HPDE6-E6E7 (cell line): ENCODE results near the gene B3GAT1.
"Not testable (repeated sequence)": the region's sequence is repeated elsewhere in the genome, so short reads cannot be mapped to it uniquely, and the experiment has no call there.

Experiments
- DNase-seq: peaks from one replicate; pipeline ENCODE4 v3.0.0; 2011; ENCODE audit warnings: missing footprints; ENCODE audit errors: extremely low spot score

B3GAT1 gene

DNA sequence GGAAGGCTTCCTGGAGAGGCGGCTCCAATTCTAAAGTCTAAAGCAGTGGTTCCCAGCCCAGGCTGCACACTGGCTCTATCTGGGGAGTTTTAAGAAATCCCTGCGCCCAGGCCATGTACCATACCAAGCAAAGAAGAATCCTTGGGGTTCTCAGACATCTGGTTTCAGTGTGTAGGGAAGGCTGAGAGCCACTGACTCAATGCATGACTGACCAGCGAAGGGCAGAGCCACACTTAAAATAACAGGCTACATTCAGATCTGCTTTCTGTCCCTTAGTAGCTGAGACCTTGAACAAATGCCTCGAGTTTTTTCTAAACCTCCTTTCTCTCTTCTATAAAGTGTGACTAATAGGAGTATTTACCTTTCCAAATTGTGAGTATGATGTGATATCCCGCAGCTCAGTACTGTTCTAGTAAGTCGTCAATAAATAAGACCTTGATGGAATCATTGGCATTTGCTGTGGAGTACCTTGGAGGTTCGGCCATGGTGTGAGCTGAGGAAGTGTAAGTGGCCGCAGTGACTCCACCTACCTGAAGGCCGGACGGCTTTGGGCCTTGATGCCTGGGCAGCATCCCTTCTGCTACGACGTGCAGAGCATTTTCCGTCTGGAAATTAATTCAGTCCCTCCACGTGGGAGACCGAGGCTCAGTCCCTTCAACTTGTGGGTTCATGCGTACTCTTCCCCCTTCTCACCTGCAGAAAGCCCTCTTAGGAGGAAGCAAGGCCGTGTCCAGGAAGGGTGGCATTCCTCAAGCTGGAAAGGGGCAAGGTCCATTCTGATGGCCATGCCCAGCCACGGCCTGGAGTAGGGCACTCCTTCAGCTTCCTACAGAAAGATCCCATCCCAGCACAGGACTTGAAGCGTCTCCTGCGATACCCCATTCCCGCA lies 55.1 kb downstream of the B3GAT1 start:
- DNase-seq, result no peak

DNA sequence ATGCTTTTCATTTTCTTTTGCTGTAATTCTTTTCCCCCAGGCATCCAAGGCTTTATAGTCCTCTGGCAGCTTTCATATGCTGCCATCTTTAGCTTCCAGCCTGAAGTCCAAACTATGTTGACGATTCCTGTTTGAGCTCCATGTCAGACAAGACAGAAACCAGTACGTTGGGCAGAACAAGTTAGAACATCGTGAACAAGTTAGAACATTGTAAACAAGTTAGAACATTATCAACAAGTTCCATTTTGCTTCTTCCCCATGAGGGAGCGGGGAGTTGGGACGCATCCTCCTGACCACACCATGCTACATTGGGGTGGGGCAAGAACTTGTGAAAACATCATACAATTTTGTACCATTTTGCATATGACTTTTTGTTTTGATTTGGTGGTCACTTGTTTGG lies 56.4 kb downstream of the B3GAT1 start:
- no peak for DNase-seq

DNA sequence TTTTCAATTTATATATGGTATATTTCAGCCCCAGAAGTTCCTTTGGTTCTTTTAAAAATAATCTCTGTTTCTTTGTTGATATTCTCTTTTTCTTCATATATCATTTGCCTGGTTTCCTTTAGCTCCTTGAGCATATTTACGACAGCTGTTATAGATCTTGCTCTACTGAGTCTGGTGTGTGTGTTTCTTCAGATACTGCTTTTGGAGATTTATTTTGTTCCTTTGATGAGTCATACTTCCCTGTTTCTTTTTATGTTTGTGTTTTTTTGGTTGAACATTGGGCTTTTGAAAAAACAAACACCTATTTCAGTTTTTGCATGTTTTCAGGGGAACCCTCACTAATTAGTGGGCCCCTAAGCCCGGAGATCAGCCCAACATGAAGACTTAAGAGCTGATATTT lies 56.9 kb downstream of the B3GAT1 start:
- DNase-seq, result no peak

DNA sequence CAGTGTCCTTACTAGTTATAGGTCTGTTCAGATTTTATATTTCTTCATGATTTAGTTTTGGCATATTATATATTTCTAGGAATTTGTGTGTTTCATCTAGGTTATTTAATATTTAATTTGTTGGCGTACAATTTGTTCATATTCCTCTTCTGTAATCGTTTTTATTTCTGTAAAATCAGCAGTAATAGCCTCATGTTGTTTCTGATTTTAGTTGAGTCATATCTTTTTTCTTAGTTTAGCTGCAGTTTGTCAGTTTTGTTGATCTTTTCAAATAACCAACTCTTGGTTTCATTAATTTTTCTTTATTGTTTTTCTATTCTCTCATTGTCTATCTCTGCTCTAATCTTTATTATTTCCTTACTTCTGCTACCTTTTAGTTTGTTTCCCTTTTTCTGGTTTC lies 59.9 kb downstream of the B3GAT1 start:
- no peak for DNase-seq

DNA sequence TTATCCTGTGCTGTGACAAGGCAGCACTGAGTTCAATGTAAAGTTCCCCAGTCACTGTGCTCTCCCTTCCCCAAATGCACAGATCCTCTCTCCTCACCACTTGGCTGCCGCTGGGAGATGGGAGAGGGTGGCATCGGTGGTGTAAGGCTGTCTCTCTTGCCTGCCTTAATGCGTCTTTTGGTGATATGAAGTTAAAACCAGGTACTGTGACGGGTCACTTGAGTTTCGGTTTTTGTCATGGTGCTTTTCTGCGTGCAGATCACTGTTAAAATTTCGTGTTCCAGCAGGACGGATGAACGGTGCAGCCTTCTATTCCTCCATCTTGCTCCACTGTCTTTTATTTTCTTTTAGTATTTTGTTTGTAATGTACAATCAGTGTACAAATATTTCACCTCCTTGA lies 61.7 kb downstream of the B3GAT1 start:
- DNase-seq, result no peak

DNA sequence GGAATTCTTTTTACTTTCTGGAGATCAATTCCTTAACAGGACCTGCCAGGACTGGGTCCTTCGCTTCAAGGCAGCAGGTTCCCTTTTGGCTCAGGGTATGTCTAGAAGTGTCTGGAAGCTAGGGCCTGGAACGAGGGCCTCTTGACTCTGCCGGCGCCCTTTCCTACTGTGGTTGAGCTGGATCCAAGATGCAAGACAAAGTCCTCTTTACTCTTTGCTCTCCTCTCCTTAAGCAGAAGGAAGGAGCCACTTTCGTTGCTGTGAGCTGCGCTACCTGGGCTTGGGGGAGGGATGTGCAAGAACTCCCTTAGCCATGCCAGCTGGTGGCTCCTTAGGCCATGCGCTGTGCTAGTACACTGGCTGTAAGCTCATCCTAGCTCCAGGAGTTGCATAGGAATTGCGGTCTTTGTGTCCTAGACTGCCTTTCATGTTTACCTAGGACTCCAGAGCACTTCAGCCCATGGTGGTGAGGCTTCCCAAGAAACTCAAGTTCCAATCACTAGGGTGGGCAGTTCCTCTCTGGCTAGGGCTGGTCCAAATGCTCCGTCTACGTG lies 62.2 kb downstream of the B3GAT1 start:
- DNase-seq, result no peak

DNA sequence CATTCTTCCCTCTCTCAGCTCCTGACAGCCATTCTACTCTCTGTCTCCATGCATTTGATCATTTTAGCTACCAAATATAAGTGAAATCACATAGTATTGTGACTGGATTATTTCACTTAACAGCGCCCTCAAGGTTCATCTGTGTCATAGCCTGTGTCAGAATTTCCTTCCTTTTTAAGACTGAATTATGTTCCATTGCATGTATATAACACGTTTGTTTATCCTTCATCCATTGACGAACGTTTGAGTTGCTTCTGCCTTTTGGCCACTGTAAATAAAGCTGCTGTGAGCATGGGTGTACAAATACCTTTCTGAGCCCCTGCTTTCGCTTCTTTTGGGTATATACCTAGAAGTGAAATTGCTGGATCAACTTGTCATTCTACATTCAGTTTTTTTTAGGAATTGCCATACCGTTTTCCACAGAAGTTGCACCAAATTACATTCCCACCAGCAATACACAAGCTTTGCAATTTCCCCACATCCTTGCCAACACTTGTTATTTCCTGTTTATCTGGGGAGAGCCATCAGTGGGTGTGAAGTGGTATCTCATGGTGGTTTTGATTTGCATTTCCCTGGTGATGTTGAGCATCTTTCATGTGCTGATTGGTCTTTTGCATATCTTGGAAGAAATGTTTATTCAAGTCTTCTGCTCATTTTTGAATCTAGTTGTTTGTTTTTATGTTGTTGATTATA lies 62.8 kb downstream of the B3GAT1 start:
- DNase-seq, result no peak

DNA sequence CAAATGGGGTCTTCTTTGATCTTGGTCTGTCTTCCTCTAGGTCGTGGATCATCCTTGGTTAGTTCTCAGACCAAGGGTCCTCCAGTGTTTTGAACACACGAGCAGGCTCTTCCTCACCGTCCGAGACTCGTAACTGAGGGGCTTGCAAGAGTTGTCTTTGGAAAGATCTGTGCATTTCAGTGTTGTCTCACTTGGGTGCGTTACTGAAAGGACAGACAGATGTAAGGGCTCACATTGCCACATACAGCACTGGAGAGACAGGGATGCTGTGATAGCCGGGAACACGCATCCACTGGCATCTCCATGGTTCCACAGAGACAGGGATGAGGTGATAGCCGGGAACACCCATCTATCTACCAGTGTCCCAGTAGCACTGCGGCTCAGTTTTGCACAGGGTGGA lies 64.6 kb downstream of the B3GAT1 start:
- DNase-seq, result no peak

DNA sequence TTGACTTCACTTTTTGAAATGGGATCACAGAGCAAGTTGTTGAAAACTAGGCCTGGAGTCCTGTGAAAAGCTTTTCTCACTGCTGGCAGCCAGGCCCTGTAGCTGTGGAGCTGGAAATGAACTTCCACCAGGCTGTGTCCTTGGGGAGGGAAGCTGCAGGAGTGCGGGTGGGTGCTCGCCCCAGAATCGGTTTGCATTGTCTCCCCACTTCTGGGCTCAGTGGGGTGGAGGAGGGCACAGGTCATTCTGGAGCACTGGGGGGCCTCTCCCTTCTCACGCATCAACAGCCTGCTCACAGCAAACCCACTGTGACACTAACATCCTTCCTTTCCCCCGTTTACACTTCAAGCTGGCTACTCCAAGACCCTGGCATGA lies 65.1 kb downstream of the B3GAT1 start:
- no peak for DNase-seq

DNA sequence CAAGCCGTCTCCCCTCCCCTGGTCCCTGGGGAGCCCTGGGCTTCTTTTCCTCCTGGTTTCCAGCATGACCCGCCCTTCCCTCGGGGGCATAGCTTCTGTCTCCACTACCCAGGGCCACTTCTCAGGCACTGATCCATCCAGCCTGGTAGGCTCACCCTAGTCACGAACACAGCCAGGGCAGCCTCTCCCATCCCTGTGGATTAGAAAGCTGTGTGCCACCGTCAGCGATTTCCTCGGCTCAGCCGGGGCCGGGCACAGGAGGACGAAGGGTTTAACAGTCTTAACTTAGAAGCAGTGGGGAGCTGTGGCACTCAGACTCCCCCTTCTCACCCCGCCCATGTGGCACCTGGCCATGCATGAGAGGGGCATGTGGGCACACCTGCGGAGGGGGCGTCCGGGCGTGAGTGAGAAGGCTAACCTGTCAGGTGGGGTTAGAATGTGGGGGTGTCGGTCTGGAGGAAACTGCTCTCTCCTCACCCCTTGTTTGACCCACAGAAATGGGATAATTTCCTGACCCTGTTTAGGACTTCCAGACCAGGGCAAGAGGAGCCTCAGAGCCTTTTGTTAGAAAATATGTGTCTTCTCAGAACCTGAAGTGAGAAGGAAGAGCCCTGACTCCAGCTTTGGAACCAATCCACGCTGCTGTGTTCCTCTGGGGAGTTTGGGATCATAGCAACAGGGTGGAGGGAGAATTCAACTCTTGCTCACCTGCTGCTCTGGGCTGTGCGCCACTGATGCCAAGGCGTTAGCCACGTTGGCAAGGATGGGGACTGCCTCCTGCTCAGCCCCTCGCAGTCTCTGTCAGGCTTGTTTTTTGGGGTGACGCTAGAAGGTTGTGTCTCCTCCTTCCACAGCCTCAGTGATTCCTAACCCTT lies 65.7 kb downstream of the B3GAT1 start:
- no peak for DNase-seq

DNA sequence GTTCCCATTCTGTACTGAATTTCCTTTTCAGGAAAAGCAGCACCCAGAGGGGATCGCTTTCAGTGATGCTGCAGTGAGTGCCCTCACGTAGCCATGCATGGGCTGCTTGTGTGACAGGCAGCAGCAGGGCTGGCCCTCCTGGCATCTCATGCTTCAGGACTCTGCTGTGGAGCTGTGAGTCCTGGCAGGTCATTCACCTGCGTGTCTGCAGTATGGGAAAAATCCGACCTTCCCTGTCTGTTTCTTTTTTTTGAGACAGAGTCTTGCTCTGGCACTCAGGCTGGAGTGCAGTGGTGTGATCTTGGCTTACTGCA lies 66.8 kb downstream of the B3GAT1 start:
- no peak for DNase-seq

DNA sequence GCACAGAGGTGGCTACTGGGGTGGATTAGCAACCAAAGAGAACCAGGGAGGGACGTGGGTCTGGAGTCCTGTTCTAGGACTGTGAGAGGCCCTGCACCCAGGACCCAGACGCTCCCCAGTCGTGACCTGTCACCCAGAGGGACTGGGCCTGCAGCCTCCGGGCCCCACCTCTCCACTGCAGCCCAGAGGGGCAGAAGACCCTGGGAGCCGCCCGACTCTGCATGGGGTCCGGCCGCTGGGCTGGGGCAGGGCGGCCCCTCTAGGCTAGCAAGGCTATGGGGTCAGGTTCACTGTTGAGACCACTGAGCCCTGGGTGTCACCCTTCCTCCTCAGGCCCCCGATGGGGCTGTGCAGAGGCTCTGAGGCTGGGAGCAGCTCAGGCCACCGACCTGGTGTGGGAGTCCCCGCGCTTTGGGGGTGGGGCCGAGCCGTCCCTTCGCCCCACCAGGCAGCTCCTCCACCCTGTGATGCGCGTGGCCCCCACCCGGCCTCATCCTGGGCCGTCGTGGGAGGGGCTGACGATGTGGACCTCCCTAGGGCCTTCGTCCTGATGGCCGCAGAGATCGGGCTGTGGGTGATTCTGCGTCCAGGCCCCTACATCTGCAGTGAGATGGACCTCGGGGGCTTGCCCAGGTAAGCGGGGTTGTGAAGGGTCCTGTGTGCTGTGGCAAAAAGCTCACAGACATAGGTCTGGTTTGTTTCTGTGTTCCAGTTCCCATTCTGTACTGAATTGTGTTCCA lies 67.4 kb downstream of the B3GAT1 start:
- not testable (repeated sequence) for DNase-seq

DNA sequence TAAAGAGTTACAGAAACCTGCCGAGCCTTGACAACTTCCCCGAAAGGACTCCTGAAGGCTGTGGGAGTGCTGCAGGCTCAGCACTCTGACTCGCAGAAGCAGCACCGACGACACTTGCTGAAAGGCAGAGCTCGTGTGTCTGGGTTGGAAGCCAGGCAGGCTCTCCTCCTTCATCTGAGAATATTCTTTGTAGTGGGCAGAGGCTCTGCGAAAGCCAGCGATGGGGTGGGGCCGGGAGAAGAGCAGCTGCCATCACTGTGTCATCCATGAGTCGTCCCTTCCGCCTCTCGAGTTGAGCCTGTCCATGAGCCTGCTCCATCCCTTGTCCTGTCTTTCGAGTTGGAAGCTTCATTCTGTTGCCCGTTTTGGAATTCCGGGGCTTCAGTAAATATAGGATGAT lies 68.4 kb downstream of the B3GAT1 start:
- no peak for DNase-seq

DNA sequence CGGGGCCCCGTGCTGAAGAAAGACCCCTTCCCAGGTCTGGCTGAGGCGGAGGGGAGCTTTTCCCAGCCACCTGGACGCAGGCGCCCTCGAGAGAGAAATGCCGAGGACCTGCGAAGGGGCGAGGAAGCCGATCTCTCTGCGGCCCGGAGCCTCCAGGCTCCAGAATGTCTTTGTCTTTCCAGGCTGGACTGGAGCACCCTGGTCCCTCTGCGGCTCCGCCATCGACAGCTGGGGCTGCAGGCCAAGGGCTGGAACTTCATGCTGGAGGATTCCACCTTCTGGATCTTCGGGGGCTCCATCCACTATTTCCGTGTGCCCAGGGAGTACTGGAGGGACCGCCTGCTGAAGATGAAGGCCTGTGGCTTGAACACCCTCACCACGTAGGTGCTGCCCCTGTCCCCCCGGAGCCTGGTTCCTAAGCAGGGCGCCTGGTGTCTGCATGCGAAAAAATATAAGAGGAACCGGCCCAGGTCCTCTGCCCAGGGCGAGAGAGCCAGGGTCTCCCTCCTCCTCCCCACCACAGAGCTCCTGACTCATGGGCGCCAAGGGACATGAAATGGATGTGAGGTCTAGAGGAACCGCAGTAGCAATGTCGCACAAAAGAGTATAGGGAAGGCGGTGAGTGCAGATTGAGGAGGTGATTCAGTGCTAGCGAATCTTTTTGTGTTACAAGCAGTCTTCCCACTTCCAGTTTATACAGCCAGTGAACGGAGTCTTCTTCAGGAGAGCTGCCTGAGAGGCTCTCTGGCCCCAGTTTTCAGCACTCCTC lies 69.3 kb downstream of the B3GAT1 start:
- DNase-seq, result no peak

DNA sequence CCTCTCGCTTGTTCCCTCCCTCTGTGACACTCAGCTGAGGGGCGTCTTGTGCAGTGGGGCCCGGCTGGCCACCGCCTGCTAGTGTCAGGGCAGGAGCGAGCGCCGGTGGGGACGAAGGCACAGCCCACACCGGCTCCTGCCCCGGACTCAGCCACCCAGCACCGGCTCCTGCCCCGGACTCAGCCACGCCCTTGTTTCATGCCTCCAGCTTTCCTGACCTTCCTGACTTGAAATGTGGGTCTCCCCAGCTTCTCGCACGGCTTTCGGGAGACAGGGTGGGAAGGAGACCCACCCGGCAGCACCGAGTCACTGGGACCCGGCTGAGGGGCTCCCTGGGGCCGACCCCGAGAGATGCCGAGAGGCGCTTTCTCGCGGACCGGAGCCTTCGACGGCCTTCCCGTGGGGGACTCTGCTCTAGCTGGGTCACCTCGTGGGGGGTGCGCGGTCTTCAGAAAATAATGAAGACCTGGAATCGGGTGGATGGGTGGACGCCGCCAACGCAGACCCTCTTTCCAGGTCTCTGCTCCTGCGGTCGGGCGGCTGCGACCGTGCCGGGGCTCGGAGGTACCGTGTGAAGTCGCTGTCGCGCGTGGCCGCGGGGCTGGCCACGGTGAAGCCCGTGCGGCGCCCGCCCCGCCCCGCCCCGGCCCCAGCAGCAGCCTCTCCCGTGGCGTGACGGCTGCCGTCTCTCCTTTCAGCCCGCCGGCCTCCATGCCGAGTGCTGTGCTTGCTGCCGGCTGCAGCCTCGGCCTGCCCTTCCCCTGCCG lies 70.1 kb downstream of the B3GAT1 start:
- DNase-seq, result no peak

DNA sequence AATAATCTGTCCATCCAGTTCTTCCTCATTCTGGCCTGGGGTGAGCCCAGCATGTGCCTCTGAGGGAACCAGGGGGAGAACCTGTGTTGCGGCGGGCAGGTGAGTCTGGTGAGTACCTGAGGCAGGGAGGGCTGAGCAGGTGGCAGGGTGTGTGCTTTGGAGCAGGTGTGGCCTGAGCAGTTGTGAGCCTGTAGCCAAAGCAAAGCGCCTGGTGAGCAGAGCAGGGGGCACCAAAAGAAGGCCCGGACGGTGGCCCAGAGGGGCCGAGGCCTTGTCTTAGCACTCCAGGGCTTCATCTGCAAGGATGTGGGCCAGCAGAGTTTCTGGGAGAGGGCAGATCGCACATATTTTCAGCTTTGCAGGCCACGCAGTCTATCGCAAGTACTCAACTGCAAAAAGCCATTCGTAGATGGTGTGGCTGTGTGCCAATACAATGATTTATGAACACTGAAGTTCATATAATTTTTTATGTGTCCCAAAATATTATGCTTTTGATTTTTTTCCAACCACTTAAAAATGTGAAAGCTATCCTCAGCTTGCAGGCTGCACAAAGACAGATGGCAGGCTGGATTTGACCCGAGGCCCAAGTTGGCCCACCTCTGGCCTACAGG lies 71.6 kb downstream of the B3GAT1 start:
- DNase-seq, result no peak

DNA sequence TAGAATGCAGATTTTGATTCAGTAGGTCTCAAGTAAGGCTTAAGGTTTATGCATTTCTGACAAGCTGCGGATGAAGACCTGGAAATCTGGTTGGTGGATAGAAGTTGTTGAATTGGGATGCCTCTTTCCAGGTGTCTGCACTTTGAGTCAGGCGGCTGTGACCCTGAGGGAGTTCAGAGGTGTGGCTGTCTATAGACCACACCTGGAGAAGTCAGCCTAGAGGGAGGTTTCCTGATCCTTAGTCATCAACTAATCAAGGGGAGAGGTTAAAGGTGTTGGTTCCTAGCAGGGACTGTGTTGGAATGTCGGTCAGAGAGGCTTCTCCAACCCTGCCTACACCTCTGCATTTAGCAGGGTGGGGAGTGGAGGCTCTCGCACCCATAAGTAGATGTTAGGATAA lies 72.3 kb downstream of the B3GAT1 start:
- peak; percentile 48 for DNase-seq

DNA sequence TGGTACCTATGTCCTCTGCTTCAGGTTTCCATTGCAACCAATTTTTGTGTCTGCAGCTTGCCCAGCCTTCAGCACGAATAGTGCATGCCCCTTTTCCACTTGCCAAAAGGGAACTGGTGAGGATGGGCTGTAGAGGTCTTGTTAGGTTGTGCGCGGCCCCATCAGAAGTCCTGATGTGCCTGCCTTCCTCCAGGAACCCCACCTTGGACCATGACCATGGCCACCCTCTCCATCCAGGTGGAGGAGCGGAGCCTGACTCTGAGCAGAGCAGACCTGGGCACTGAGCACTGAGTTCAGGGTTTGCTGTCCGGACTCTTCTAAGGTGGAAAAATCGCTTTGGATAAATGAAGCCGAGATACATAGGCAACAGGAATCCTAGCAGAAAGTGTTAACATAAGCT lies 73.4 kb downstream of the B3GAT1 start:
- no peak for DNase-seq

DNA sequence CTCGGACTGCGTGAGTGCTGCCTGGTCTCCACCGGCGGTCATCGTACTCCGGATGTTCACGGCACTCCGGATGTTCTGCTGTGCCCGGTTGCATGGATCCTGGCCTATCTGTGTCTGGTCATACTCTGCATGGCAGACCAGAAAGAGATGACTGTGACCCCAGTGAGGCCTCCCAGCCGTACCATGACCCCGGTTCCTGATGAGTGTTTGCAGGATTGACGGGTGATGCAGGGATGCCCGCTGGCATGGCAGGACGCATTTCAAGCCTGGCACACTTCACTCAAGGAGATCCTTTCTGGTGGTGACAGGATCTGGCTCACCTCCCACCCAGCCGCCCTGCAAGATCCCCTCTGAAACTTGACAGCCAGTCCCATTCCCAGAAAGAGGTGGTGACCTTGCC lies 74.0 kb downstream of the B3GAT1 start:
- DNase-seq, result no peak

DNA sequence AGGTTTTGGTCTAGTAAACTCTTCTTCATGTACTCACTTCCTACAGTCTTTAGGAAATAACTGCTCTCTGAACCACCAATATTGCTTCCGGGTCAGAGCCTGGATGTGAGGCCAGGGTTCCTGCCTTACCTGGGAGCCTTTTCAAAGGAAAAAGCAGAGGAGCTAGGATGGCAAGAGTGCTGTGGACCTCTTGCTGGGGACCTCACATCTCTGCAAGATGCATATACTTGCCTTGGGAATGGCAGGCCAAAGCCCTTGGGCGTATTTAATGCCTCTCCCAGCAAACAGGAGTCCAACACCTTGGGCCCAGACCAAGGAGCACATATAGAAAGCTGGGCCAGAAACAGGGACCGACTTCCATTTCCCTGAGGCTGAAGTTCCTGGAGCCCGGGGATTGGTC lies 75.0 kb downstream of the B3GAT1 start:
- DNase-seq, result no peak
